ENCODE results near the gene ZIC1. TPM values are rescaled to one million over a fixed set of nuclear protein-coding genes. Genes with fewer than 3 reads are reported as not detected.

Gene ZIC1
- total and polyA plus RNA-seq, 2 donors (not counting 1 experiment from before 2014, with no cell fraction given), result not detected

DNA sequence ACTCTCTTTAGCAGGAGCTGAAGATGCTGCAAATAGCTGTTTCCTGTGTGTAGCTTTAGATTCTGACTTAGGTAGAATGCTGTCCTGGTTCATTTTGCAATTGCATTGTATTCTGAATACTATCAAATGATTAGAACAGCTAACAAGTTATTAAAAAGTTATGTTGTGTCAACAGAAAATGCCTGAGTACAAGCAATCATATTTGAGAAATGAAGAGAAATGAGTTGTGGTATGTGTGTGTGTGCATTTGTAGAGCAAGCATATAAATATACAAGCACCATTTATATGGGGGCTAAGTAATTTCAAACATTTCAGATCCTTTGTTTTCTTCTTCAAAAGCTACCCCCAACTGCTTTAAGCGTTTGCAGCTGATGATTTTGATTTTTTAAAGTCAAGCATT lies 7.8 kb downstream of the ZIC1 start:
- H3K4me1 Mint-ChIP-seq, result peaks cover 16% of the 10 kb centered on the region

DNA sequence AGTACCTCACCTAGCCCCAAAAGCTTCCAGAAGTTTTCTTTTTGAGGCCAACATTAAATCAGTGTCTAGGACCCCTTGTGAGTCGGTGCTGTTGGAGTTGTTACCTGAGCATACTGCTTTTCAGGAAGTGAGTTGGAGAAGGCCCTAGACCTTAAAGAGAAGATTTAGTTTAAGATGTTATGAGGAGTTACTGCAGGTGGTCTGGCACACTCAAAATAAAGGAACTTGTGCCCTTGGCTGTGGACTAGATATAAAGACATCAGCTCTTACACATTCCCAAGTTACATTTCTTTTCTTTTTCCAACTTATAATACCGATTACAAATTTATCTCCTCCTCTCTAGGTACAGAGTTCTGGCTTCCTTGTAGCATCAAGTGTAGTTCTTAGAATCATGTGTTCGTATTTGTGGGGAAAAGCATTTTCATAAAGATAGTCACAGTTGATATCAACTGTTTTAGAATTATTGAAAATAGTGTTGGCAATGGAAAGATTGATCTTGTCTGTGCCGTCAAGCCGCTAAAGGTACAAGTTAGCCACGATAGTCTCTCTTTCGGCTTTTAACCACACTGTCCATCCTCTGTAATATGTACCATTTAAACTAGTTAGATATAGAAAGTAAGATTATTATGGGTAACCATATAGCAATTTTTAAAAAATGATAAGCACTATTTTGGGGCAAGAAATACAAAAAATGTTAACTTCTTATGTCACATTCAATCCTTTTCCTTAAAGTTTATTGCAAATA lies 8.6 kb downstream of the ZIC1 start:
- ATAC-seq (ENCODE audit: low read depth) (no peak), DNase-seq (no peak)
- peaks cover 13 to 17% of the 10 kb centered on the region in 2 donors for H3K4me1 ChIP-seq (ENCODE audit: control insufficient read depth in 2 of 2, insufficient read depth in 2 of 2, low read length in 2 of 2)
- H3K9me3 Mint-ChIP-seq (ENCODE audit: insufficient read depth), result peaks cover 5% of the 10 kb centered on the region
- peaks cover 2 to 69% (median 52%) of the 10 kb centered on the region in 4 experiments for H3K27me3 ChIP-seq (replicated peaks in 1 of 4; ENCODE audit: control extremely low read depth in 1 of 4, control insufficient read depth in 3 of 4, insufficient read depth in 4 of 4, low read length in 3 of 4)
- TF ChIP-seq, protein P1, sequence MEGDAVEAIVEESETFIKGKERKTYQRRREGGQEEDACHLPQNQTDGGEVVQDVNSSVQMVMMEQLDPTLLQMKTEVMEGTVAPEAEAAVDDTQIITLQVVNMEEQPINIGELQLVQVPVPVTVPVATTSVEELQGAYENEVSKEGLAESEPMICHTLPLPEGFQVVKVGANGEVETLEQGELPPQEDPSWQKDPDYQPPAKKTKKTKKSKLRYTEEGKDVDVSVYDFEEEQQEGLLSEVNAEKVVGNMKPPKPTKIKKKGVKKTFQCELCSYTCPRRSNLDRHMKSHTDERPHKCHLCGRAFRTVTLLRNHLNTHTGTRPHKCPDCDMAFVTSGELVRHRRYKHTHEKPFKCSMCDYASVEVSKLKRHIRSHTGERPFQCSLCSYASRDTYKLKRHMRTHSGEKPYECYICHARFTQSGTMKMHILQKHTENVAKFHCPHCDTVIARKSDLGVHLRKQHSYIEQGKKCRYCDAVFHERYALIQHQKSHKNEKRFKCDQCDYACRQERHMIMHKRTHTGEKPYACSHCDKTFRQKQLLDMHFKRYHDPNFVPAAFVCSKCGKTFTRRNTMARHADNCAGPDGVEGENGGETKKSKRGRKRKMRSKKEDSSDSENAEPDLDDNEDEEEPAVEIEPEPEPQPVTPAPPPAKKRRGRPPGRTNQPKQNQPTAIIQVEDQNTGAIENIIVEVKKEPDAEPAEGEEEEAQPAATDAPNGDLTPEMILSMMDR (IDR thresholded peaks at IDR 0.05), result no peak
- TF ChIP-seq EZH2 (IDR thresholded peaks at IDR 0.05; ENCODE audit: borderline replicate concordance, insufficient read depth, low read depth, low read length, poor library complexity, severe bottlenecking), result no peak
- no peak overlapping the region for H2AFZ ChIP-seq (ENCODE audit: insufficient read depth, low read depth, low read length, poor library complexity, severe bottlenecking)
- CTCF ChIA-PET, result no interaction called here
- no peak overlapping the region for H3K27ac Mint-ChIP-seq
- 25% methylated on average over 1 of the region's 7 CpGs for WGBS (ENCODE audit: insufficient coverage)
- POLR2A ChIA-PET, result no interaction called here
- H3K9me3 ChIP-seq (ENCODE audit: control extremely low read depth in 1 of 3, control insufficient read depth in 2 of 3, insufficient read depth in 1 of 3, low read length in 2 of 3), result peaks cover 0 to 35% (median 0%) of the 10 kb centered on the region in 3 donors
- no peaks in the 10 kb centered on the region for H3K79me2 ChIP-seq (ENCODE audit: control insufficient read depth, insufficient read depth, low read length)
- intact Hi-C loops (cut with micrococcal nuclease), result no loop called here
- no peak overlapping the region for H3K27ac ChIP-seq (ENCODE audit: low read length in 2 of 2)
- peaks cover 11% of the 10 kb centered on the region for H3K4me1 Mint-ChIP-seq
- H3K36me3 ChIP-seq (replicated peaks in 1 of 2; ENCODE audit: control extremely low read depth in 1 of 2, control insufficient read depth in 1 of 2, extremely low read depth in 1 of 2, insufficient read depth in 2 of 2, low read length in 1 of 2), result no peaks in the 10 kb centered on the region
- no peaks in the 10 kb centered on the region for H4K20me1 ChIP-seq (ENCODE audit: control insufficient read depth, insufficient read depth, low read length, poor library complexity, severe bottlenecking)
- no peak overlapping the region for H3K4me3 ChIP-seq (ENCODE audit: control extremely low read depth in 1 of 5, extremely low read depth in 1 of 5, insufficient read depth in 1 of 5, low read depth in 2 of 5, low read length in 4 of 5)
- peaks cover 76% of the 10 kb centered on the region for H3K27me3 Mint-ChIP-seq
- H3K9ac ChIP-seq (ENCODE audit: low read length), result no peak overlapping the region
- H3K4me2 ChIP-seq (replicated peaks; ENCODE audit: low read depth, low read length, poor library complexity, severe bottlenecking), result no peak overlapping the region
- no peak overlapping the region for H3K4me3 Mint-ChIP-seq

More for the DNA sequence above, 7.8 kb downstream of the ZIC1 start:
- peaks cover 16 to 17% of the 10 kb centered on the region in 2 donors for H3K4me1 ChIP-seq (ENCODE audit: control insufficient read depth in 2 of 2, insufficient read depth in 2 of 2, low read length in 2 of 2)
- no peak overlapping the region for H3K4me3 Mint-ChIP-seq
- no peak overlapping the region for H3K9ac ChIP-seq (ENCODE audit: low read length)
- H2AFZ ChIP-seq (ENCODE audit: insufficient read depth, low read depth, low read length, poor library complexity, severe bottlenecking), result no peak overlapping the region
- H3K79me2 ChIP-seq (ENCODE audit: control insufficient read depth, insufficient read depth, low read length), result no peaks in the 10 kb centered on the region
- intact Hi-C loops (cut with micrococcal nuclease), result no loop called here
- ATAC-seq (ENCODE audit: low read depth) (no peak), DNase-seq (no peak)
- TF ChIP-seq, protein P1 (IDR thresholded peaks at IDR 0.05), result no peak
- TF ChIP-seq EZH2 (IDR thresholded peaks at IDR 0.05; ENCODE audit: borderline replicate concordance, insufficient read depth, low read depth, low read length, poor library complexity, severe bottlenecking), result no peak
- no peaks in the 10 kb centered on the region for H4K20me1 ChIP-seq (ENCODE audit: control insufficient read depth, insufficient read depth, low read length, poor library complexity, severe bottlenecking)
- H3K9me3 Mint-ChIP-seq (ENCODE audit: insufficient read depth), result peaks cover 5% of the 10 kb centered on the region
- no peak overlapping the region for H3K4me2 ChIP-seq (replicated peaks; ENCODE audit: low read depth, low read length, poor library complexity, severe bottlenecking)
- H3K27ac ChIP-seq (ENCODE audit: low read length in 2 of 2), result no peak overlapping the region
- ChIA-PET POLR2A (no interaction called here), CTCF (no interaction called here)
- H3K27ac Mint-ChIP-seq, result no peak overlapping the region
- peaks cover 73% of the 10 kb centered on the region for H3K27me3 Mint-ChIP-seq
- no peaks in the 10 kb centered on the region for H3K36me3 ChIP-seq (replicated peaks in 1 of 2; ENCODE audit: control extremely low read depth in 1 of 2, control insufficient read depth in 1 of 2, extremely low read depth in 1 of 2, insufficient read depth in 2 of 2, low read length in 1 of 2)
- no CpG with 5 or more reads among the region's 1 CpG for WGBS (ENCODE audit: insufficient coverage)
- H3K27me3 ChIP-seq (replicated peaks in 1 of 4; ENCODE audit: control extremely low read depth in 1 of 4, control insufficient read depth in 3 of 4, insufficient read depth in 4 of 4, low read length in 3 of 4), result peaks cover 2 to 69% (median 51%) of the 10 kb centered on the region in 4 experiments
- peaks cover 0 to 38% (median 0%) of the 10 kb centered on the region in 3 donors for H3K9me3 ChIP-seq (ENCODE audit: control extremely low read depth in 1 of 3, control insufficient read depth in 2 of 3, insufficient read depth in 1 of 3, low read length in 2 of 3)
- no peak overlapping the region for H3K4me3 ChIP-seq (ENCODE audit: control extremely low read depth in 1 of 5, extremely low read depth in 1 of 5, insufficient read depth in 1 of 5, low read depth in 2 of 5, low read length in 4 of 5)

Data from B cell (primary cell).